H1 (cell line): ENCODE measurements around the gene KRTAP19-6. TPM values are rescaled to one million over a fixed set of nuclear protein-coding genes. Genes with fewer than 3 reads are reported as not detected.

Source experiments
- ATF3 ChIP-seq: IDR thresholded peaks from 2 replicates; pipeline ENCODE4 v1.6.1; 2011; ENCODE audit warnings: low read depth, mild to moderate bottlenecking, low read length; ENCODE audit not compliant: insufficient read depth
- CBX8 ChIP-seq: fragments of 300-800, 300-1000 bp; sonication (generic); IDR thresholded peaks from 2 replicates; pipeline ENCODE4 v1.7.1; 2016; ENCODE audit warnings: low read depth, low read length, borderline replicate concordance
- CREB1 ChIP-seq: IDR thresholded peaks from 2 replicates; pipeline ENCODE4 v1.6.1; 2012; ENCODE audit warnings: inconsistent platforms
- EP300 ChIP-seq, 2 experiments: IDR thresholded peaks; 1 replicate in 1 of 2; 2 replicates in 1 of 2; pipeline ENCODE4 v1.6.1; 2011 to 2012; ENCODE audit warnings: low read depth in 2 of 2, low read length in 2 of 2, mild to moderate bottlenecking in 2 of 2, borderline replicate concordance in 1 of 2, inconsistent platforms in 1 of 2, moderate library complexity in 1 of 2
- KDM1A ChIP-seq: fragments of 200-600, 300-600 bp; sonication (generic); IDR thresholded peaks from 2 replicates; pipeline ENCODE4 v1.7.1; 2016; ENCODE audit warnings: mild to moderate bottlenecking, low read length, borderline replicate concordance
- KDM5A ChIP-seq: fragments of 200-600 bp; IDR thresholded peaks from 2 replicates; pipeline ENCODE4 v1.7.1; 2012; ENCODE audit warnings: mild to moderate bottlenecking, low read length, inconsistent platforms, mixed read lengths
- PHF8 ChIP-seq: fragments of 200-600 bp; sonication (generic); conservative IDR thresholded peaks from 2 replicates; pipeline ENCODE4 v1.7.1; 2012; ENCODE audit warnings: low read depth, mild to moderate bottlenecking, inconsistent platforms, low read length, moderate library complexity
- POLR2AphosphoS5 ChIP-seq: IDR thresholded peaks from 2 replicates; pipeline ENCODE4 v1.6.1; 2011; ENCODE audit warnings: low read depth, low read length
- RAD21 ChIP-seq, 2 experiments: IDR thresholded peaks in 1 of 2; conservative IDR thresholded peaks in 1 of 2; 2 replicates each; pipeline ENCODE4 v1.6.1; 2011; ENCODE audit warnings: low read depth in 2 of 2, low read length in 2 of 2, improper control_type of control experiment in 1 of 2, inconsistent platforms in 1 of 2, mild to moderate bottlenecking in 1 of 2, moderate library complexity in 1 of 2
- RNF2 ChIP-seq: fragments of 200-900, 300-1000 bp; sonication (generic); IDR thresholded peaks from 2 replicates; pipeline ENCODE4 v1.7.1; 2016; ENCODE audit warnings: borderline replicate concordance, low read depth, mild to moderate bottlenecking, antibody characterized with exemption, low read length; ENCODE audit not compliant: poor library complexity, severe bottlenecking; ENCODE audit errors: missing control alignments
- RXRA ChIP-seq: IDR thresholded peaks from 2 replicates; pipeline ENCODE4 v1.6.1; 2011; ENCODE audit warnings: low read depth, mild to moderate bottlenecking, low read length, moderate library complexity; ENCODE audit not compliant: insufficient read depth
- SIN3A ChIP-seq, 2 experiments: IDR thresholded peaks in 1 of 2; conservative IDR thresholded peaks in 1 of 2; 2 replicates each; pipeline ENCODE4 v1.6.1; 2011 to 2012; ENCODE audit warnings: low read length in 2 of 2, improper control_type of control experiment in 1 of 2, low read depth in 1 of 2, mild to moderate bottlenecking in 1 of 2
- polyA plus RNA-seq, 7 experiments: library from polyadenylated mRNA; depleted of rRNA in 3 of 7; stranded (reverse) in 5 of 7; unstranded in 2 of 7; fragments of >200 nt in 5 of 7; fragments of 200-250 nt in 2 of 7; gene quantifications; 1 replicate in 5 of 7; 2 replicates in 1 of 7; 4 replicates in 1 of 7; pipeline versions ENCODE4 v1.2.1 to v1.2.3, GENCODE V29; 2011 to 2013; ENCODE audit warnings: missing spikeins in 2 of 7, mixed read lengths in 2 of 7
- total RNA-seq: library from RNA; stranded (reverse); fragmentation: NEBNext Ultra II Directional; extraction: Animal tissue kit (Norgen Biotek cat#: 25700); gene quantifications from 2 replicates; pipeline ENCODE4 v1.2.1, GENCODE V29; 2021

Gene KRTAP19-6
- total and polyA plus RNA-seq, 2 of the 8 experiments (the other 6 are each of a cell fraction or from before 2014, with no cell fraction given): not detected

- TF ChIP-seq ATF3: no peak
- TF ChIP-seq SIN3A (conservative IDR thresholded peaks at IDR 0.05 in 1 of 2, IDR thresholded peaks at IDR 0.05 in 1 of 2; ENCODE audit: low read depth in 1 of 2, low read length in 2 of 2): no peak
- TF ChIP-seq RAD21 (IDR thresholded peaks at IDR 0.05 in 1 of 2, conservative IDR thresholded peaks at IDR 0.05 in 1 of 2; ENCODE audit: low read depth in 2 of 2, low read length in 2 of 2): no peak
- no peak for TF ChIP-seq KDM1A
- TF ChIP-seq EP300 (IDR thresholded peaks at IDR 0.05; ENCODE audit: borderline replicate concordance in 1 of 2, low read depth in 2 of 2, low read length in 2 of 2): no peak
- TF ChIP-seq CBX8: no peak
- no peak for TF ChIP-seq POLR2AphosphoS5
- TF ChIP-seq RXRA: no peak
- TF ChIP-seq KDM5A: no peak
- TF ChIP-seq PHF8: no peak
- TF ChIP-seq RNF2: no peak
- TF ChIP-seq CREB1: no peak
- TF ChIP-seq, all 59 proteins: peak for 0
Observed at GRCh38 chr21:30552782-30553181, 11.1 kb upstream of the KRTAP19-6 start (continued).
